NT2/D1 (cell line): ENCODE results near the gene SNRPA1.

ENCODE experiments used
- SUZ12 ChIP-seq: IDR thresholded peaks from 2 replicates; pipeline ENCODE4 v1.6.1; 2011; ENCODE audit not compliant: insufficient read length, insufficient read depth; ENCODE audit errors: extremely low read depth
- YY1 ChIP-seq: IDR thresholded peaks from 2 replicates; pipeline ENCODE4 v1.6.1; 2011; ENCODE audit not compliant: insufficient read length, insufficient read depth
- ZNF274 ChIP-seq: IDR thresholded peaks from 2 replicates; pipeline ENCODE4 v1.6.1; 2011; ENCODE audit warnings: mild to moderate bottlenecking, low read depth, low read length

DNA sequence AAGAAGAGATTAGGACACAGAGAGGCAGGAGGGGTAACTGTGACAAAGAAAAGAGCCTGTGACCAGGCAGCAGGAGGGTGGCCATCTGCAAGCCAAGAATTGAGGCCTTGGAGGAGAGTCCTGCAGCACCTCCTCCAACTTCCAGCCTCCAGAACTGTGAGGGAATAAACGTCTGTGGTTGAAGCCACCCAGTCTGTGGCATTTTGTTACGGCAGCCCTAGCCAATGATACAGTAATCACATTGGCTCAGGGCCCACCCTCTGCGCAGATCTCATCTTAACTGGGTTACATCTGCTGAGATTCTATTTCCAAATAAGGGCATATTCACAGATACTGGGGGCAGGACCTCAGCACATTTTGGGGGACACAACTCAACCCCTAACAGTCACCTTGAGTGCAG lies 29.0 kb downstream of the SNRPA1 start:
- no peak for TF ChIP-seq ZNF274
- no peak for TF ChIP-seq YY1
- no peak for TF ChIP-seq SUZ12
